Upper lobe of left lung (tissue), 6 donors: Measurements from ENCODE around the gene OMA1. TPM values are rescaled to one million over a fixed set of nuclear protein-coding genes. Genes with fewer than 3 reads are reported as not detected.

Source experiments
- ATAC-seq, 2 donors: fragments of 200-7000 bp; cut with Tn5 transposase; one replicate each; pipeline ENCODE4 v1.9.1; 2022; ENCODE audit warnings: mild to moderate bottlenecking in 2 of 2, moderate library complexity in 2 of 2; ENCODE audit not compliant: low FRiP score in 2 of 2
- DNase-seq, 2 donors: peaks; one replicate each; pipeline ENCODE4 v3.0.0-alpha.2; 2019 to 2020
- H3K27ac ChIP-seq, 4 donors: fragments of 200-600 bp; sonication (generic); one replicate each; pipeline ENCODE4 v1.5.1; 2016 to 2019
- H3K27me3 ChIP-seq, 4 donors: fragments of 200-600 bp; sonication (generic); one replicate each; pipeline ENCODE4 v1.5.1; 2017 to 2019
- H3K36me3 ChIP-seq, 4 donors: fragments of 200-600 bp; sonication (generic); one replicate each; pipeline ENCODE4 v1.5.1; 2016 to 2019
- H3K4me1 ChIP-seq, 4 donors: fragments of 200-600 bp; sonication (generic); one replicate each; pipeline ENCODE4 v1.5.1; 2018 to 2019
- H3K4me3 ChIP-seq, 4 donors: fragments of 200-600 bp; sonication (generic); one replicate each; pipeline ENCODE4 v1.5.1; 2017 to 2019; ENCODE audit warnings: mild to moderate bottlenecking in 2 of 4, moderate library complexity in 1 of 4
- H3K9me3 ChIP-seq, 4 donors: fragments of 200-600 bp; sonication (generic); one replicate each; pipeline ENCODE4 v1.5.1; 2018 to 2019
- CTCF ChIP-seq, 6 experiments: fragments of 450-650 bp in 4 of 6; fragments of 200-600 bp in 2 of 6; sonication (generic) in 2 of 6; IDR thresholded peaks; one replicate each; pipeline ENCODE4 v1.5.1; 2016 to 2019; ENCODE audit warnings: antibody characterized with exemption in 6 of 6
- EP300 ChIP-seq, 4 donors: sonication (generic); formaldehyde crosslinking; IDR thresholded peaks; one replicate each; pipeline ENCODE4 v1.5.1; 2017; ENCODE audit warnings: antibody characterized with exemption in 4 of 4, control low read depth in 2 of 4
- POLR2A ChIP-seq, 4 donors: fragments of 450-650 bp; IDR thresholded peaks; one replicate each; pipeline ENCODE4 v1.5.1; 2016 to 2017; ENCODE audit warnings: antibody characterized with exemption in 4 of 4, mild to moderate bottlenecking in 2 of 4
- POLR2AphosphoS5 ChIP-seq, 2 donors: sonication (generic); formaldehyde crosslinking; IDR thresholded peaks; one replicate each; pipeline ENCODE4 v1.5.1; 2017; ENCODE audit warnings: antibody characterized with exemption in 2 of 2
- WGBS, 2 donors: methylation state at CpG; one replicate each; pipeline ENCODE4 v1.1.5; 2017 to 2018; 5-methylcytosine and 5-hydroxymethylcytosine counted together
- total RNA-seq, 6 donors: library from RNA; depleted of rRNA in 4 of 6; stranded (reverse); fragments of >200 nt in 4 of 6; gene quantifications; one replicate each; pipeline versions ENCODE4 v1.1.0 to v1.2.1, GENCODE V29; 2016 to 2021
- donor health status: DM: no; HTN: no; CAD: no; lungs with moderate emphysema.
- donor health status: DM: no; HTN: yes; CAD: no; lungs with severe emphysema.

OMA1 gene
- total RNA-seq, 6 donors from 2014 or later = 4.7 to 35.9 (median 20.7) TPM

- TF ChIP-seq POLR2AphosphoS5 (IDR thresholded peaks at IDR 0.05) (no peak), EP300 (IDR thresholded peaks at IDR 0.05) (no peak), POLR2A (IDR thresholded peaks at IDR 0.05) (no peak), CTCF (IDR thresholded peaks at IDR 0.05) (no peak)
- Histone ChIP-seq H3K27me3 (no peaks in the 10 kb centered on the region), H3K36me3 (no peaks in the 10 kb centered on the region), H3K4me3 (no peak overlapping the region), H3K27ac (no peak overlapping the region), H3K4me1 (no peaks in the 10 kb centered on the region), H3K9me3 (no peaks in the 10 kb centered on the region)
- no peak for ATAC-seq
- DNase-seq = no peak
Observed at GRCh38 chr1:58446368-58446767, 100.2 kb downstream of the OMA1 start.

- 76 to 83% methylated on average over 4 of the region's 4 CpGs for WGBS, 2 donors
- DNase-seq = no peak
- Histone ChIP-seq H3K36me3 (no peaks in the 10 kb centered on the region), H3K4me1 (no peaks in the 10 kb centered on the region), H3K9me3 (no peaks in the 10 kb centered on the region), H3K4me3 (no peak overlapping the region), H3K27ac (no peak overlapping the region), H3K27me3 (no peaks in the 10 kb centered on the region)
- no peak for TF ChIP-seq CTCF (IDR thresholded peaks at IDR 0.05)
- no peak for TF ChIP-seq POLR2A (IDR thresholded peaks at IDR 0.05)
- no peak for TF ChIP-seq EP300 (IDR thresholded peaks at IDR 0.05)
- TF ChIP-seq POLR2AphosphoS5 (IDR thresholded peaks at IDR 0.05) = no peak
- no peak for ATAC-seq
Observed at GRCh38 chr1:58443986-58444868, 102.3 kb downstream of the OMA1 start.

GRCh38 chr1:58442114-58442513 is 104.4 kb downstream of the OMA1 start:
- ATAC-seq (no peak), DNase-seq (no peak)
- Histone ChIP-seq H3K4me1 (no peaks in the 10 kb centered on the region), H3K4me3 (no peak overlapping the region), H3K27ac (no peak overlapping the region), H3K27me3 (no peaks in the 10 kb centered on the region), H3K9me3 (no peaks in the 10 kb centered on the region), H3K36me3 (no peaks in the 10 kb centered on the region)
- no peak for TF ChIP-seq POLR2AphosphoS5 (IDR thresholded peaks at IDR 0.05)
- TF ChIP-seq EP300 (IDR thresholded peaks at IDR 0.05) = no peak
- TF ChIP-seq POLR2A (IDR thresholded peaks at IDR 0.05) = no peak
- no peak for TF ChIP-seq CTCF (IDR thresholded peaks at IDR 0.05)
- WGBS, 2 donors = 92 to 96% methylated on average over 6 of the region's 6 CpGs

- Histone ChIP-seq H3K9me3 (no peaks in the 10 kb centered on the region), H3K27ac (no peak overlapping the region), H3K4me3 (no peak overlapping the region), H3K4me1 (no peaks in the 10 kb centered on the region), H3K36me3 (no peaks in the 10 kb centered on the region), H3K27me3 (no peaks in the 10 kb centered on the region)
- 79 to 86% methylated on average over 10 of the region's 10 CpGs for WGBS, 2 donors
- TF ChIP-seq POLR2AphosphoS5 (IDR thresholded peaks at IDR 0.05) (no peak), POLR2A (IDR thresholded peaks at IDR 0.05) (no peak), CTCF (IDR thresholded peaks at IDR 0.05) (no peak), EP300 (IDR thresholded peaks at IDR 0.05) (no peak)
- ATAC-seq (no peak), DNase-seq (no peak)
Observed at GRCh38 chr1:58441699-58442098, 104.8 kb downstream of the OMA1 start.

- 84% methylated on average over 5 of the region's 5 CpGs for WGBS, 2 donors
- no peaks in the 10 kb centered on the region for H3K4me1 ChIP-seq
- ATAC-seq = no peak
- H3K9me3 ChIP-seq = no peaks in the 10 kb centered on the region
- TF ChIP-seq CTCF (IDR thresholded peaks at IDR 0.05) (no peak), POLR2AphosphoS5 (IDR thresholded peaks at IDR 0.05) (no peak), POLR2A (IDR thresholded peaks at IDR 0.05) (no peak), EP300 (IDR thresholded peaks at IDR 0.05) (no peak)
- no peak overlapping the region for H3K27ac ChIP-seq
- H3K27me3 ChIP-seq = no peaks in the 10 kb centered on the region
- DNase-seq = no peak
- H3K36me3 ChIP-seq = no peaks in the 10 kb centered on the region
- no peak overlapping the region for H3K4me3 ChIP-seq
Observed at GRCh38 chr1:58440696-58441095, 105.8 kb downstream of the OMA1 start.
